Activated CD4-positive, CD25-positive, alpha-beta regulatory T cell treated with anti-CD3 and anti-CD28 coated beads, Interleukin-2, amount 50 U/mL, for 72 hours (primary cell): ENCODE results near the gene SELENOF.

ENCODE experiments used
- DNase-seq: peaks from one replicate; pipeline ENCODE4 v3.0.0; 2021

The SELENOF gene

GRCh38 chr1:86913896-86914600 lies at the start of gene SELENOF:
Gene SELENOF, minus strand, starts transcription at chr1:86914126. Its CDS starts 15 bp downstream, at chr1:86914111.
- peak; percentile 97 for DNase-seq

- DNase-seq = no peak
Measured at GRCh38 chr1:86960548-86960947, 46.6 kb upstream of the SELENOF start.

GRCh38 chr1:86957221-86957620 lies 43.3 kb upstream of the SELENOF start:
- no peak for DNase-seq

- DNase-seq = no peak
Measured at GRCh38 chr1:86956221-86956620, 42.3 kb upstream of the SELENOF start.

- no peak for DNase-seq
Measured at GRCh38 chr1:86955678-86956077, 41.8 kb upstream of the SELENOF start.

- no peak for DNase-seq
Measured at GRCh38 chr1:86953167-86953566, 39.2 kb upstream of the SELENOF start.

GRCh38 chr1:86951430-86951829 lies 37.5 kb upstream of the SELENOF start:
- no peak for DNase-seq

GRCh38 chr1:86950712-86951419 lies 36.9 kb upstream of the SELENOF start:
- DNase-seq = no peak

- DNase-seq = no peak
Measured at GRCh38 chr1:86948212-86948611, 34.3 kb upstream of the SELENOF start.

GRCh38 chr1:86942743-86943142 lies 28.8 kb upstream of the SELENOF start:
- DNase-seq = no peak

GRCh38 chr1:86942042-86942441 lies 28.1 kb upstream of the SELENOF start:
- no peak for DNase-seq

- no peak for DNase-seq
Measured at GRCh38 chr1:86940599-86940998, 26.7 kb upstream of the SELENOF start.

GRCh38 chr1:86939406-86939805 lies 25.5 kb upstream of the SELENOF start:
- DNase-seq = no peak

GRCh38 chr1:86938855-86939254 lies 24.9 kb upstream of the SELENOF start:
- no peak for DNase-seq

GRCh38 chr1:86938450-86938849 lies 24.5 kb upstream of the SELENOF start:
- DNase-seq = no peak

- DNase-seq = no peak
Measured at GRCh38 chr1:86933562-86934377, 19.8 kb upstream of the SELENOF start.

GRCh38 chr1:86933051-86933450 lies 19.1 kb upstream of the SELENOF start:
- no peak for DNase-seq

- no peak for DNase-seq
Measured at GRCh38 chr1:86928819-86929218, 14.9 kb upstream of the SELENOF start.

- no peak for DNase-seq
Measured at GRCh38 chr1:86926883-86927282, 13.0 kb upstream of the SELENOF start.

GRCh38 chr1:86925742-86926141 lies 11.8 kb upstream of the SELENOF start:
- DNase-seq = no peak

- no peak for DNase-seq
Measured at GRCh38 chr1:86924324-86924960, 10.5 kb upstream of the SELENOF start.

- no peak for DNase-seq
Measured at GRCh38 chr1:86922445-86922844, 8.5 kb upstream of the SELENOF start.

GRCh38 chr1:86916752-86917151 lies 2.8 kb upstream of the SELENOF start:
- DNase-seq = no peak
